Measurements from ENCODE around the gene CCNB1.
"Not testable (repeated sequence)": the region's sequence is repeated elsewhere in the genome, so short reads cannot be mapped to it uniquely, and the experiment has no call there.

CCNB1 gene

GRCh38 chr5:69160651-69161050, 6.3 kb upstream of the CCNB1 start:
- Histone ChIP-seq H3K4me1 (no peaks in the 10 kb centered on the region), H3K4me3 (ENCODE audit: low read depth, low read length) (no peak overlapping the region), H3K9me3 (ENCODE audit: control insufficient read depth, low read length) (no peaks in the 10 kb centered on the region), H2AFZ (no peak overlapping the region), H3K9ac (no peak overlapping the region), H3K27ac (no peak overlapping the region), H3K4me2 (ENCODE audit: low read length) (no peak overlapping the region), H3K27me3 (ENCODE audit: control insufficient read depth, insufficient read depth, low read length) (no peaks in the 10 kb centered on the region), H3K79me2 (no peaks in the 10 kb centered on the region), H3K36me3 (ENCODE audit: control insufficient read depth, insufficient read depth, low read length) (no peaks in the 10 kb centered on the region)
- no peak for TF ChIP-seq CTCF (IDR thresholded peaks at IDR 0.05)

DNA sequence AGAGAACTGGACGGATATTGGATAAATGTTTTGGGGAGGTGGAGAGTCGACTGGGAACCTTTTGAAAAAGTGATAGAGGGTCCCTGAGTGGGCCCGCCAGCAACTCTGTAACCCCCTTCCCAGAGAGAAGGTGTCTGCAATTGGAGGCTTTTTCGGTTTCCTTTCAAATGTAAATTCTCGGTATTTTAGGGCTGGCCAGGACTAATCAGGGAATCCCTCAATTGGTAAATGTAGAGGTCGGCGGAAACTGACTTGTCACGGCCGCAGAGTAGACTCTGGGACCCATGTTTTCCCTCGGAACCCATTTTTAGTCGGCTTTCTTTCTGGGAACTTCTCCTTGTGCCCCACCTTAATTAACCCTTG, 524 bp downstream of the CCNB1 start:
- Histone ChIP-seq H3K27ac (no peak overlapping the region), H3K4me3 (ENCODE audit: low read depth, low read length) (peak overlapping the region; percentile 69), H3K36me3 (ENCODE audit: control insufficient read depth, insufficient read depth, low read length) (no peaks in the 10 kb centered on the region), H3K79me2 (no peaks in the 10 kb centered on the region), H3K9me3 (ENCODE audit: control insufficient read depth, low read length) (no peaks in the 10 kb centered on the region), H3K4me1 (peaks cover 8% of the 10 kb centered on the region), H2AFZ (peak overlapping the region; percentile 86), H3K4me2 (ENCODE audit: low read length) (peak overlapping the region; percentile 99), H3K9ac (no peak overlapping the region), H3K27me3 (ENCODE audit: control insufficient read depth, insufficient read depth, low read length) (no peaks in the 10 kb centered on the region)
- TF ChIP-seq CTCF (IDR thresholded peaks at IDR 0.05) = no peak

- Histone ChIP-seq H3K27ac (no peak overlapping the region), H3K9me3 (ENCODE audit: control insufficient read depth, low read length) (no peaks in the 10 kb centered on the region), H3K4me3 (ENCODE audit: low read depth, low read length) (peak overlapping the region; percentile 69), H2AFZ (peak overlapping the region; percentile 86), H3K36me3 (ENCODE audit: control insufficient read depth, insufficient read depth, low read length) (no peaks in the 10 kb centered on the region), H3K27me3 (ENCODE audit: control insufficient read depth, insufficient read depth, low read length) (no peaks in the 10 kb centered on the region), H3K9ac (no peak overlapping the region), H3K4me1 (peaks cover 8% of the 10 kb centered on the region), H3K4me2 (ENCODE audit: low read length) (peak overlapping the region; percentile 99), H3K79me2 (no peaks in the 10 kb centered on the region)
- no peak for TF ChIP-seq CTCF (IDR thresholded peaks at IDR 0.05)
Measured at GRCh38 chr5:69167929-69168328, 979 bp downstream of the CCNB1 start.

DNA sequence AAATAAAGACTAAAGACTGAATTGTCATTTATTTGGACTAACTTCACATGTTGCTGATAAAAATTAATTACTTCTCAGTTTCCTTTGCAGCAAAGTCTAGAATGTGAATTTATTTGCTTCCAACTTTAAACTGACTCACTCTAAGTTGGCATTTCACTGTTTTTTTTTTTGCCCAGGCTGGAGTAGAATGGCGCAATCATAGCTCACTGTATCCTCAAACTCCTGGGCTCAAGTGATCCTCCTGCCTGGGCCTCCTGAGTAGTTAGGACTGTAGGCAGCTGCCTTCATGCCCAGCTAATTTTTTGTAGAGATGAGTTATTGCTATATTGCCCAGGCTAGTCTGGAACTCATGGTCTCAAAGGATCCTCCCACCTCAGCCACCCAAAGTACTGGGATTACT, 3.5 kb downstream of the CCNB1 start:
- Histone ChIP-seq H3K9me3 (ENCODE audit: control insufficient read depth, low read length) (no peaks in the 10 kb centered on the region), H3K4me3 (ENCODE audit: low read depth, low read length) (no peak overlapping the region), H3K9ac (no peak overlapping the region), H3K79me2 (no peaks in the 10 kb centered on the region), H3K4me1 (peaks cover 8% of the 10 kb centered on the region), H3K36me3 (ENCODE audit: control insufficient read depth, insufficient read depth, low read length) (no peaks in the 10 kb centered on the region), H3K27me3 (ENCODE audit: control insufficient read depth, insufficient read depth, low read length) (no peaks in the 10 kb centered on the region), H2AFZ (no peak overlapping the region), H3K4me2 (ENCODE audit: low read length) (no peak overlapping the region), H3K27ac (no peak overlapping the region)
- no peak for TF ChIP-seq CTCF (IDR thresholded peaks at IDR 0.05)

DNA sequence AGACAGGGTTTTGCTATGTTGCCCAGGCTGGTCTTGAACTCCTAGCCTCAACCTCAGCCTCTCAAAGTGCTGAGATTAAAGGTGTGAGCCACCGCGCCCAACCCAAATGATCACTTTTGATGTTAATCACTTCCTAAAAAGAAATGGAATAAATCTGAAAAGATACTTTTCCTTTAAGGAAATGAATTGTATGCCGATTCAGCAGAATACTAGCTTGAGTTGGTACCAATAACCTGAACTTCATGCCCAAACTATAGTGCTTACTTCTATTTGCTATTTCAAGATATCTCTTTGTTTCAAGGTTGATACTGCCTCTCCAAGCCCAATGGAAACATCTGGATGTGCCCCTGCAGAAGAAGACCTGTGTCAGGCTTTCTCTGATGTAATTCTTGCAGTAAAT, 4.0 kb downstream of the CCNB1 start:
- Histone ChIP-seq H3K36me3 (ENCODE audit: control insufficient read depth, insufficient read depth, low read length) (no peaks in the 10 kb centered on the region), H3K4me1 (peaks cover 8% of the 10 kb centered on the region), H3K79me2 (no peaks in the 10 kb centered on the region), H3K27ac (no peak overlapping the region), H3K4me3 (ENCODE audit: low read depth, low read length) (no peak overlapping the region), H3K4me2 (ENCODE audit: low read length) (no peak overlapping the region), H2AFZ (no peak overlapping the region), H3K9ac (no peak overlapping the region), H3K27me3 (ENCODE audit: control insufficient read depth, insufficient read depth, low read length) (no peaks in the 10 kb centered on the region), H3K9me3 (ENCODE audit: control insufficient read depth, low read length) (no peaks in the 10 kb centered on the region)
- no peak for TF ChIP-seq CTCF (IDR thresholded peaks at IDR 0.05)

GRCh38 chr5:69181659-69182293, 14.8 kb downstream of the CCNB1 start:
- H3K9me3 ChIP-seq (ENCODE audit: control insufficient read depth, low read length); H3K4me1 ChIP-seq; H3K36me3 ChIP-seq (ENCODE audit: control insufficient read depth, insufficient read depth, low read length); H3K4me2 ChIP-seq (ENCODE audit: low read length); H3K27ac ChIP-seq; H3K27me3 ChIP-seq (ENCODE audit: control insufficient read depth, insufficient read depth, low read length); H3K79me2 ChIP-seq; H2AFZ ChIP-seq; H3K9ac ChIP-seq; H3K4me3 ChIP-seq (ENCODE audit: low read depth, low read length): not testable (repeated sequence)
